ENCODE measurements around the gene SLC11A2. TPM values are rescaled to one million over a fixed set of nuclear protein-coding genes. Genes with fewer than 3 reads are reported as not detected.

Gene SLC11A2
- total and polyA plus RNA-seq, 2 donors (not counting 1 experiment from before 2014, with no cell fraction given) = 19.7 to 42.0 TPM

DNA sequence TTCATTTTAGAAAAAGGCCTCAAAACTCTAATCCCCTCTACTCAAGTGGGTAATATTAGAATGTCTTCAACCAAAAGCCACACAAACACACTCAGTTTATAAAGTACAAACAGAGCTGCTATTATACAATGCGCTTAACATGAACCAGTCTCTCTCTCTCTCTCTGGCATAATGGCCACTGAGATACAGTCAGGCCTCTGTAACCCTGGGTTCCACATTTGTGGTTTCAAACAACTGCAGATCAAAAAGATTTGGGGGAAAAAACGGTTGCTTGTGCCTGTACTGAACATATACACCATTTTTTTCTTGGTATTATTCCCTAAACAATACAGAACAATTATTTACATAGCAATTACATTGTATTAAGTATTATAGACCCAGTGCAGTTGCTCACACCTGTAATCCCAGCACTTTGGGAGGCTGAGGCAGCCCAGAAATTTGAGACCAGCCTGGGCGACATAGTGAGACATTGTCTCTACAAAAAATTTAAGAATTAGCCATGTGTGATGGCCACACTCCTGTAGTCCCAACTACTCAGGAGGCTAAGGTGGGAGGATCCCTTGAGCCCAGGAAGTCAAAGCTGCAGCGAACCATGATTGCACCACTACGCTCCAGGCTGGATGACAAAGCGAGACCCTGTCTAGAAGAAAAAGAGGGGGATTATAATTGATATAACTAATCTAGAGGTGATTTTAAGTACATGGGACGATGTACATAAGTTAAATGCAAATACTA is 5.6 kb downstream of the SLC11A2 start:
- no peaks in the 10 kb centered on the region for H3K9me3 ChIP-seq (ENCODE audit: control extremely low read depth in 1 of 3, control insufficient read depth in 2 of 3, insufficient read depth in 1 of 3, low read length in 2 of 3)
- no peak overlapping the region for H3K4me2 ChIP-seq (replicated peaks; ENCODE audit: low read depth, low read length, poor library complexity, severe bottlenecking)
- CTCF ChIA-PET = no interaction called here
- no peak overlapping the region for H3K27ac ChIP-seq (ENCODE audit: low read length in 2 of 2)
- no peaks in the 10 kb centered on the region for H3K27me3 Mint-ChIP-seq
- no peak overlapping the region for H3K4me3 Mint-ChIP-seq
- 71% methylated on average over 2 of the region's 7 CpGs for WGBS (ENCODE audit: insufficient coverage)
- H3K27ac Mint-ChIP-seq = no peak overlapping the region
- H3K4me1 ChIP-seq (ENCODE audit: control insufficient read depth in 2 of 2, insufficient read depth in 2 of 2, low read length in 2 of 2) = peaks cover 13 to 26% of the 10 kb centered on the region in 2 donors
- no peaks in the 10 kb centered on the region for H3K9me3 Mint-ChIP-seq (ENCODE audit: insufficient read depth)
- H3K9ac ChIP-seq (ENCODE audit: low read length) = no peak overlapping the region
- peaks cover 98% of the 10 kb centered on the region for H3K79me2 ChIP-seq (ENCODE audit: control insufficient read depth, insufficient read depth, low read length)
- H2AFZ ChIP-seq (ENCODE audit: insufficient read depth, low read depth, low read length, poor library complexity, severe bottlenecking) = no peak overlapping the region
- no peaks in the 10 kb centered on the region for H3K36me3 ChIP-seq (replicated peaks in 1 of 2; ENCODE audit: control extremely low read depth in 1 of 2, control insufficient read depth in 1 of 2, extremely low read depth in 1 of 2, insufficient read depth in 2 of 2, low read length in 1 of 2)
- no peak for TF ChIP-seq EZH2 (IDR thresholded peaks at IDR 0.05; ENCODE audit: borderline replicate concordance, insufficient read depth, low read depth, low read length, poor library complexity, severe bottlenecking)
- POLR2A ChIA-PET = no interaction called here
- intact Hi-C loops (cut with micrococcal nuclease) = no loop called here
- no peaks in the 10 kb centered on the region for H3K27me3 ChIP-seq (replicated peaks in 1 of 4; ENCODE audit: control extremely low read depth in 1 of 4, control insufficient read depth in 3 of 4, insufficient read depth in 4 of 4, low read length in 3 of 4)
- no peak overlapping the region for H3K4me3 ChIP-seq (ENCODE audit: control extremely low read depth in 1 of 5, extremely low read depth in 1 of 5, insufficient read depth in 1 of 5, low read depth in 2 of 5, low read length in 4 of 5)
- H4K20me1 ChIP-seq (ENCODE audit: control insufficient read depth, insufficient read depth, low read length, poor library complexity, severe bottlenecking) = peaks cover 3% of the 10 kb centered on the region
- ATAC-seq (ENCODE audit: low read depth) (no peak), DNase-seq (no peak)
- H3K4me1 Mint-ChIP-seq = peaks cover 30% of the 10 kb centered on the region

DNA sequence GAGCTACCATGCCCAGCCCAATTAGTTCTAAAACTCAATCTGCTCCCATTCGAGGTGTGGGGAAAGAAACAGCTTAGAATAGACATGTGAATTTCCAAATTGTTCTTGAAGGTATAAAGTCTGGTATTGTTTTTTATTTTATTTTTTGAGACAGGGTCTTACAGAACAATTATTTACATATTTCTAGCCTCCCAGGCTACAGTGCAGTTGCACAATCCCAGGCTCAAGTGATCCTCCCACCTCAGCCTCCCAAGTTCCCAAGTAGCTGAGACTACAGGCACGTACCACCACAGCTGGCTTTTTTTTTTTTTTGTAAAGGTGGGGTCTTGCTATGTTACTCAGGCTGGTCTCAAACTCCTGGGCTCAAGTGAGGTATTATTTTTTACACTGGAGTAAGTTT is 6.3 kb downstream of the SLC11A2 start:
- DNase-seq (no peak), ATAC-seq (ENCODE audit: low read depth) (no peak)
- intact Hi-C loops (cut with micrococcal nuclease) = no loop called here
- H3K36me3 ChIP-seq (replicated peaks in 1 of 2; ENCODE audit: control extremely low read depth in 1 of 2, control insufficient read depth in 1 of 2, extremely low read depth in 1 of 2, insufficient read depth in 2 of 2, low read length in 1 of 2) = no peaks in the 10 kb centered on the region
- TF ChIP-seq EZH2 (IDR thresholded peaks at IDR 0.05; ENCODE audit: borderline replicate concordance, insufficient read depth, low read depth, low read length, poor library complexity, severe bottlenecking) = no peak
- TF ChIP-seq, protein P1, sequence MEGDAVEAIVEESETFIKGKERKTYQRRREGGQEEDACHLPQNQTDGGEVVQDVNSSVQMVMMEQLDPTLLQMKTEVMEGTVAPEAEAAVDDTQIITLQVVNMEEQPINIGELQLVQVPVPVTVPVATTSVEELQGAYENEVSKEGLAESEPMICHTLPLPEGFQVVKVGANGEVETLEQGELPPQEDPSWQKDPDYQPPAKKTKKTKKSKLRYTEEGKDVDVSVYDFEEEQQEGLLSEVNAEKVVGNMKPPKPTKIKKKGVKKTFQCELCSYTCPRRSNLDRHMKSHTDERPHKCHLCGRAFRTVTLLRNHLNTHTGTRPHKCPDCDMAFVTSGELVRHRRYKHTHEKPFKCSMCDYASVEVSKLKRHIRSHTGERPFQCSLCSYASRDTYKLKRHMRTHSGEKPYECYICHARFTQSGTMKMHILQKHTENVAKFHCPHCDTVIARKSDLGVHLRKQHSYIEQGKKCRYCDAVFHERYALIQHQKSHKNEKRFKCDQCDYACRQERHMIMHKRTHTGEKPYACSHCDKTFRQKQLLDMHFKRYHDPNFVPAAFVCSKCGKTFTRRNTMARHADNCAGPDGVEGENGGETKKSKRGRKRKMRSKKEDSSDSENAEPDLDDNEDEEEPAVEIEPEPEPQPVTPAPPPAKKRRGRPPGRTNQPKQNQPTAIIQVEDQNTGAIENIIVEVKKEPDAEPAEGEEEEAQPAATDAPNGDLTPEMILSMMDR (IDR thresholded peaks at IDR 0.05) = no peak
- no peak overlapping the region for H3K27ac Mint-ChIP-seq
- no peak overlapping the region for H3K4me3 Mint-ChIP-seq
- H3K79me2 ChIP-seq (ENCODE audit: control insufficient read depth, insufficient read depth, low read length) = peaks cover 95% of the 10 kb centered on the region
- ChIA-PET POLR2A (no interaction called here), CTCF (no interaction called here)
- peaks cover 6 to 21% of the 10 kb centered on the region in 2 donors for H3K4me1 ChIP-seq (ENCODE audit: control insufficient read depth in 2 of 2, insufficient read depth in 2 of 2, low read length in 2 of 2)
- no peak overlapping the region for H3K4me3 ChIP-seq (ENCODE audit: control extremely low read depth in 1 of 5, extremely low read depth in 1 of 5, insufficient read depth in 1 of 5, low read depth in 2 of 5, low read length in 4 of 5)
- H3K9ac ChIP-seq (ENCODE audit: low read length) = no peak overlapping the region
- peaks cover 23% of the 10 kb centered on the region for H3K4me1 Mint-ChIP-seq
- no peak overlapping the region for H2AFZ ChIP-seq (ENCODE audit: insufficient read depth, low read depth, low read length, poor library complexity, severe bottlenecking)
- no peaks in the 10 kb centered on the region for H3K9me3 Mint-ChIP-seq (ENCODE audit: insufficient read depth)
- no peaks in the 10 kb centered on the region for H3K27me3 Mint-ChIP-seq
- no peak overlapping the region for H3K27ac ChIP-seq (ENCODE audit: low read length in 2 of 2)
- H3K27me3 ChIP-seq (replicated peaks in 1 of 4; ENCODE audit: control extremely low read depth in 1 of 4, control insufficient read depth in 3 of 4, insufficient read depth in 4 of 4, low read length in 3 of 4) = no peaks in the 10 kb centered on the region
- peaks cover 5% of the 10 kb centered on the region for H4K20me1 ChIP-seq (ENCODE audit: control insufficient read depth, insufficient read depth, low read length, poor library complexity, severe bottlenecking)
- no CpG with 5 or more reads among the region's 2 CpGs for WGBS (ENCODE audit: insufficient coverage)
- H3K9me3 ChIP-seq (ENCODE audit: control extremely low read depth in 1 of 3, control insufficient read depth in 2 of 3, insufficient read depth in 1 of 3, low read length in 2 of 3) = no peaks in the 10 kb centered on the region
- no peak overlapping the region for H3K4me2 ChIP-seq (replicated peaks; ENCODE audit: low read depth, low read length, poor library complexity, severe bottlenecking)
